Measurements from ENCODE around the gene HOXC5.

GRCh38 chr12:54030442-54030801 is 2.4 kb upstream of the HOXC5 start:
- no peak for TF ChIP-seq POLR2A (IDR thresholded peaks at IDR 0.05)
- no peak for TF ChIP-seq CTCF (IDR thresholded peaks at IDR 0.05 in 4 of 5, conservative IDR thresholded peaks at IDR 0.05 in 1 of 5)
